ENCODE measurements around the gene CD44. TPM values are rescaled to one million over a fixed set of nuclear protein-coding genes. Genes with fewer than 3 reads are reported as not detected.
"Not testable (repeated sequence)": the region's sequence is repeated elsewhere in the genome, so short reads cannot be mapped to it uniquely, and the experiment has no call there.

The CD44 gene
- 100 to 1,000 TPM; 808 to 809 TPM for total RNA-seq
- 100 to 1,000 TPM; 390 to 554 TPM for polyA plus RNA-seq

DNA sequence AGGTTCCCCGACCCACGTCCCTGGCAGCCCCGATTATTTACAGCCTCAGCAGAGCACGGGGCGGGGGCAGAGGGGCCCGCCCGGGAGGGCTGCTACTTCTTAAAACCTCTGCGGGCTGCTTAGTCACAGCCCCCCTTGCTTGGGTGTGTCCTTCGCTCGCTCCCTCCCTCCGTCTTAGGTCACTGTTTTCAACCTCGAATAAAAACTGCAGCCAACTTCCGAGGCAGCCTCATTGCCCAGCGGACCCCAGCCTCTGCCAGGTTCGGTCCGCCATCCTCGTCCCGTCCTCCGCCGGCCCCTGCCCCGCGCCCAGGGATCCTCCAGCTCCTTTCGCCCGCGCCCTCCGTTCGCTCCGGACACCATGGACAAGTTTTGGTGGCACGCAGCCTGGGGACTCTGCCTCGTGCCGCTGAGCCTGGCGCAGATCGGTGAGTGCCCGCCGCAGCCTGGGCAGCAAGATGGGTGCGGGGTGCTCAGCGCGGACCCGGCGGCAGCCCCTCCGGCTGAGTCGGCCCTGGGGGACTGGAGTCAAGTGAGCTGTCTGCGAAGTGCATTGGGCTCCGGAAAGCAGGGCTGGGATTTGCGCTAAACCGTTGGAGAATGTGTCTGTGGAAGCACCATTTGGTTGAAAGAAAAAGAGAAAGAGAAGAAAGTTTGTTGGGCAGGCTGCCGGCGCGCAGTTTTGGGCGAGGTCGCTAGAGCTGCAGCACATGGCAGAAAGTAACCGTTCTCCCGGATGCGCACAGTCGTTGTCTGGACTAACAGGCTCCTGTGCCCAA, at the start of gene CD44:
CD44 (plus strand) TSS at position 229 of the 779 bp plus-strand sequence; CDS start at position 362, 133 bp downstream.
- Mint-ChIP-seq H3K36me3 (peaks cover 5 to 51% of the 10 kb centered on the region in 2 donors), H3K27me3 (no peaks in the 10 kb centered on the region), H3K4me1 (peaks cover 36 to 64% (median 44%) of the 10 kb centered on the region in 4 donors), H3K9me3 (no peaks in the 10 kb centered on the region), H3K27ac (peak within 1 kb of the TSS; percentile 93 to 99 (median 98)), H3K4me3 (peak within 1 kb of the TSS; percentile 95 to 99 (median 98))
- Histone ChIP-seq H3K4me1 (ENCODE audit: insufficient read depth, low read length) (peaks cover 42% of the 10 kb centered on the region), H3K36me3 (ENCODE audit: insufficient read depth, low read length) (peaks cover 6% of the 10 kb centered on the region), H3K27me3 (ENCODE audit: insufficient read depth, low read length) (no peaks in the 10 kb centered on the region), H3K27ac (ENCODE audit: low read depth, low read length) (peak within 1 kb of the TSS; percentile 98), H3K9me3 (ENCODE audit: control insufficient read depth in 1 of 2, low read length in 2 of 2) (no peaks in the 10 kb centered on the region), H3K4me3 (ENCODE audit: low read length in 2 of 2) (peak within 1 kb of the TSS; percentile 84 to 99)
- intact Hi-C loops (cut with micrococcal nuclease) = loop anchor here (1.0 to 2.0 kb wide), 5 partner anchors 16 to 126 kb away; no protein-coding TSS in a partner anchor
- POLR2A ChIA-PET (ENCODE audit: partially characterized antibody) = interaction anchor here (0.6 to 15.5 kb wide), 45 partner anchors 9 to 192 kb away, joined by 3 to 1106 read pairs (median 7); no protein-coding TSS in a partner anchor
- CTCF ChIA-PET (ENCODE audit: partially characterized antibody) = interaction anchor here (0.7 to 5.0 kb wide), 23 partner anchors 9 to 213 kb away, joined by 3 to 92 read pairs (median 4); no protein-coding TSS in a partner anchor
- peak; percentile 78 to 93 (median 83) for DNase-seq

DNA sequence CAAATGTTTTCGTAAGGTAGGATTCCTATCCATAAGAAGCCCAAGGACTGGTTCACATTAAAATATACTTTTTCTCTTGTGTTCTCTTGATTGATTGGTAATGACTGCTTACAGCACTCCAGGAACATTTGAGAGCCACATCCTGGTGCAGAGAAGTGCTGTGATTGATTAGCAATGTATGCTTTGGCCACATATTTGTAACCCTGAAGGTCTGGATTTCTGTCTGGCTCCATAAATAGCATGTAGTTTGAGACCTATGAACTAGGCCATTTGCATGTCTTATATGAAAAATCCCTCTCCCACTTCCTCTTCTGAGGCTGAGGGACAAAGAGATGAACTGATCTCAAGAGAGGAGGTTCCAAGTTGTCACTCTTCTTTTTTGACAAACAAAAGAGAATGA, 49.3 kb upstream of the CD44 start:
- peaks cover 36 to 64% (median 49%) of the 10 kb centered on the region in 4 donors for H3K4me1 Mint-ChIP-seq
- H3K4me3 Mint-ChIP-seq = no peak overlapping the region
- ChIA-PET POLR2A (ENCODE audit: partially characterized antibody) (no interaction called here), CTCF (ENCODE audit: partially characterized antibody) (no interaction called here)
- Histone ChIP-seq H3K27ac (ENCODE audit: low read depth, low read length) (no peak overlapping the region), H3K27me3 (ENCODE audit: insufficient read depth, low read length) (no peaks in the 10 kb centered on the region), H3K36me3 (ENCODE audit: insufficient read depth, low read length) (no peaks in the 10 kb centered on the region), H3K4me1 (ENCODE audit: insufficient read depth, low read length) (peaks cover 40% of the 10 kb centered on the region), H3K9me3 (ENCODE audit: control insufficient read depth in 1 of 2, low read length in 2 of 2) (no peaks in the 10 kb centered on the region), H3K4me3 (ENCODE audit: low read length in 2 of 2) (no peak overlapping the region)
- intact Hi-C loops (cut with micrococcal nuclease) = no loop called here
- no peaks in the 10 kb centered on the region for H3K9me3 Mint-ChIP-seq
- H3K36me3 Mint-ChIP-seq = no peaks in the 10 kb centered on the region
- peak overlapping the region in 1 of 7 donors; percentile 55 for H3K27ac Mint-ChIP-seq
- DNase-seq = no peak
- H3K27me3 Mint-ChIP-seq = no peaks in the 10 kb centered on the region

DNA sequence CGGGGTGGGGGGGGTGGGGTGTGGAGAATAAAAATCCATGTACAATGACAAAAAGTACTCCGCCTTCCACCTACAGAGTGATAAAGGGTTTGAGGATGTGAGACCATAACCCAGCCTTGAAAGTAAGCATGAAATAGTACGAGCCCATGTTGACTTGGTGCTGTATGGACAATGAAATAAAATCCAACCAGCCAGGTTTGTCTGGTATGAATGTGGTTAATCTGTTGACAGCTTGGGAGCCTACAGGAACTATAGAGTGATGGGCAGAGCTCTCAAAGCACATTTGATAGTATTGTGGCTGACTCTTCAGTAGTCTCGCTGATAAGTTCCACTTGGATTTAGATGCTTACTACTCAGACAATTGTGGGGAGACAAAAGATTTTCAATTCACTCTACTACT, 48.8 kb upstream of the CD44 start:
- Mint-ChIP-seq H3K27me3 (no peaks in the 10 kb centered on the region), H3K4me1 (peaks cover 33 to 61% (median 47%) of the 10 kb centered on the region in 4 donors), H3K27ac (peak overlapping the region in 1 of 7 donors; percentile 29), H3K4me3 (no peak overlapping the region), H3K9me3 (peaks cover 0 to under 1% (median 0%) of the 10 kb centered on the region in 8 donors), H3K36me3 (no peaks in the 10 kb centered on the region)
- POLR2A ChIA-PET (ENCODE audit: partially characterized antibody) = no interaction called here
- CTCF ChIA-PET (ENCODE audit: partially characterized antibody) = no interaction called here
- H3K4me1 ChIP-seq (ENCODE audit: insufficient read depth, low read length) = peaks cover 36% of the 10 kb centered on the region
- no peak overlapping the region for H3K27ac ChIP-seq (ENCODE audit: low read depth, low read length)
- no peaks in the 10 kb centered on the region for H3K9me3 ChIP-seq (ENCODE audit: control insufficient read depth in 1 of 2, low read length in 2 of 2)
- no peaks in the 10 kb centered on the region for H3K27me3 ChIP-seq (ENCODE audit: insufficient read depth, low read length)
- no peak overlapping the region for H3K4me3 ChIP-seq (ENCODE audit: low read length in 2 of 2)
- no peaks in the 10 kb centered on the region for H3K36me3 ChIP-seq (ENCODE audit: insufficient read depth, low read length)
- DNase-seq = no peak
- intact Hi-C loops (cut with micrococcal nuclease) = no loop called here

DNA sequence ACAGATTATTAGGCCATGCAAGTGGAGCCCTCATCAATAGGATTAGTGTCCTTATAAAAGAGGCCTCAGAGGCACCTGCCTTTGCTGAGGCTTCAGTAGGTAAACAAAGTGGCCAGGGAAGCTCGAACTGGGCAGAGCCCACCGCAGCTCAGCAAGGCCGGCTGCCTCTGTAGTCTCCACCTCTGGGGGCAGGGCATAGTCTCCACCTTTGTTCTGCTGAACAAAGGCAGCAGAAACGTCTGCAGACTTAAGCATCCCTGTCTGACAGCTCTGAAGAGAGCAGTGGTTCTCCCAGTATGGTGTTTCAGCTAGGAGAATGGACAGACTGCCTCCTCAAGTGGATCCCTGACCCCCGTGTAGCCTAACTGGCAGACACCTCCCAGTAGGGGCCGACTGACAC, 48.0 kb upstream of the CD44 start:
- H3K4me3 ChIP-seq (ENCODE audit: low read length in 2 of 2); H3K36me3 ChIP-seq (ENCODE audit: insufficient read depth, low read length); DNase-seq; H3K9me3 ChIP-seq (ENCODE audit: control insufficient read depth in 1 of 2, low read length in 2 of 2); H3K27ac ChIP-seq (ENCODE audit: low read depth, low read length); H3K27me3 ChIP-seq (ENCODE audit: insufficient read depth, low read length); H3K36me3 Mint-ChIP-seq; H3K9me3 Mint-ChIP-seq; H3K4me3 Mint-ChIP-seq; H3K27me3 Mint-ChIP-seq; intact Hi-C loops (cut with micrococcal nuclease): not testable (repeated sequence)
- ChIA-PET CTCF (ENCODE audit: partially characterized antibody) (interaction anchor here (2.0 kb wide), 1 partner anchor 214 kb away, joined by 5 read pairs; no protein-coding TSS in a partner anchor), POLR2A (ENCODE audit: partially characterized antibody) (interaction anchor here (1.0 to 1.1 kb wide), 2 partner anchors 34 to 108 kb away, joined by 3 read pairs; no protein-coding TSS in a partner anchor)
- peaks cover 27% of the 10 kb centered on the region for H3K4me1 ChIP-seq (ENCODE audit: insufficient read depth, low read length)
- H3K4me1 Mint-ChIP-seq = peaks cover 34 to 61% (median 49%) of the 10 kb centered on the region in 4 donors
- H3K27ac Mint-ChIP-seq = peak overlapping the region in 2 of 7 donors; percentile 24 to 32

DNA sequence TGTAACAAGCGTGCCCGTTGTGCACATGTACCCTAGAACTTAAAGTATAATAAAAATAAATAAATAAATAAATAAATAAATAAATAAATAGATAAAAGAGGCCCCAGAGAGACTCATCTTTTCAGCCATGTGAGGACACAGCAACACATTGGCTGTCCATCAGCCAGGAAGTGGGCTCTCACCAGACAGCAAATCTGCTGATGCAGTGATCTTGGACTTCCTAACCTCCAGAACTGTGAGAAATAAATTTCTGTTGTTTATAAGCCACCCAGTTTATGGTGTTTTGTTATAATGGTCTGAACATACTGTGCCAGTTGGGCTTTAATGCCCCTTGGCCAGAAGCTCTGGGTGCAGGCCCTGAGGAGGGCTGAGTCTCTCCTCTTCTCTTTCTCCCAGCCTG, 42.2 kb upstream of the CD44 start:
- Histone ChIP-seq H3K9me3 (ENCODE audit: control insufficient read depth in 1 of 2, low read length in 2 of 2) (no peaks in the 10 kb centered on the region), H3K4me1 (ENCODE audit: insufficient read depth, low read length) (no peaks in the 10 kb centered on the region), H3K36me3 (ENCODE audit: insufficient read depth, low read length) (no peaks in the 10 kb centered on the region), H3K4me3 (ENCODE audit: low read length in 2 of 2) (no peak overlapping the region), H3K27me3 (ENCODE audit: insufficient read depth, low read length) (no peaks in the 10 kb centered on the region), H3K27ac (ENCODE audit: low read depth, low read length) (no peak overlapping the region)
- Mint-ChIP-seq H3K4me1 (peaks cover 12 to 35% (median 21%) of the 10 kb centered on the region in 4 donors), H3K9me3 (peaks cover 0 to 8% (median 1%) of the 10 kb centered on the region in 8 donors), H3K27ac (peak overlapping the region in 1 of 7 donors; percentile 59), H3K36me3 (peaks cover 3 to 4% of the 10 kb centered on the region in 2 donors), H3K4me3 (no peak overlapping the region), H3K27me3 (no peaks in the 10 kb centered on the region)
- CTCF ChIA-PET (ENCODE audit: partially characterized antibody) = no interaction called here
- POLR2A ChIA-PET (ENCODE audit: partially characterized antibody) = no interaction called here
- intact Hi-C loops (cut with micrococcal nuclease) = no loop called here
- no peak for DNase-seq

DNA sequence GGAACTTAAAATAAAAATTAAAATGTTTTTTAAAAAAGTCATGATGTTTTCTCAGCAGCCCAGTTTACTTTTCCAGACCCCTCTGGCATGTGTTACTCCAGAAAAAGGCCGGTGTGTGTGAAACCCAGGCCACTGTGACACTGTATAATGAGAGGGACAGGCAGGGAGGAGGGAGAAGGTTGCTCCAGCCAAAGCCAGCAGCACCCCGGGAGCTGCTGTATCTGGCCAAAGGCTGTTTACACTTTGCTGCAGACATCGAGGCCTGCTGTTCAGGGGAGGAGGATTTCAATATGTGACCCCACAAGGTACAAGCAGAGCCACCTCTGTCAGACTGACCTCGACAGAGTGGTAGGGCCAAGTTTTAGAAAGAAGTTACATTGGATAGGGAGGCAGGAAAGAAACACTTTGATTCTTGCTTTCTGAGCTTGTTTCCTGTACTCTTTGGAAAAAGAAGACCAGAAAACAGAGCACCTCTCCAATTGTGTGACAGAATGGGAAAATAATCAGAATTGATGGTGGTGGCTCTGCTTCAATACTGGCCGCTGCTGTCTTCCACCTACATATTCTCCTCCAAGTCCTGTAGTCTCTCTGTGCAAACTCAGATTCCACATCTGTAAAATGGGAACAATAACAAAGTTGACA, 41.0 kb upstream of the CD44 start:
- Histone ChIP-seq H3K27ac (ENCODE audit: low read depth, low read length) (no peak overlapping the region), H3K9me3 (ENCODE audit: control insufficient read depth in 1 of 2, low read length in 2 of 2) (no peaks in the 10 kb centered on the region), H3K27me3 (ENCODE audit: insufficient read depth, low read length) (no peaks in the 10 kb centered on the region), H3K4me3 (ENCODE audit: low read length in 2 of 2) (no peak overlapping the region), H3K4me1 (ENCODE audit: insufficient read depth, low read length) (no peaks in the 10 kb centered on the region), H3K36me3 (ENCODE audit: insufficient read depth, low read length) (no peaks in the 10 kb centered on the region)
- H3K9me3 Mint-ChIP-seq = peaks cover 0 to 8% (median 1%) of the 10 kb centered on the region in 8 donors
- peak overlapping the region in 2 of 7 donors; percentile 1 to 4 for H3K27ac Mint-ChIP-seq
- H3K4me1 Mint-ChIP-seq = peaks cover 9 to 32% (median 23%) of the 10 kb centered on the region in 4 donors
- H3K27me3 Mint-ChIP-seq = no peaks in the 10 kb centered on the region
- CTCF ChIA-PET (ENCODE audit: partially characterized antibody) = no interaction called here
- peaks cover 3 to 4% of the 10 kb centered on the region in 2 donors for H3K36me3 Mint-ChIP-seq
- peak overlapping the region in 1 of 8 donors; percentile 10 for H3K4me3 Mint-ChIP-seq
- intact Hi-C loops (cut with micrococcal nuclease) = no loop called here
- POLR2A ChIA-PET (ENCODE audit: partially characterized antibody) = interaction anchor here (1.0 kb wide), 1 partner anchor 19 kb away, joined by 3 read pairs; no protein-coding TSS in a partner anchor
- no peak for DNase-seq

DNA sequence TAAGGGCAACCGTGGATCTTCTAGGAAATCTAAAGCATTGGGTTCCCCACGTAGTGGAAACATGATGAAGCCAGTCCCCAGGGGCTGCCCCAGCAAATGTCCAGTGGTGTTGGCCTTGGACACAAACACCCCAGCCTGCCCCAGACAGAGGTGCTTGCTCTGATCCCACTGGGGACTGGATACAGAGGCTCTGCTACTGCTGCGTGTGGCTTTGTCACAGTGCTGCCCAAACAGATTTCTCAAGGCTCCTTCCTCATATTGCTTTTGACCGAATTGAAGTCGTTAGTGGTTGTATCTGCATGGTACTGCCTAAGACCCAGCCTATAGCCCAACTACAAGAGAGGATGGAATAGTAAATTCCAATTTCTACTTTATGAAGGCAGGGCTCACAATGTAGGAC, 40.1 kb upstream of the CD44 start:
- no peak for DNase-seq
- no peaks in the 10 kb centered on the region for H3K4me1 ChIP-seq (ENCODE audit: insufficient read depth, low read length)
- H3K4me3 Mint-ChIP-seq = no peak overlapping the region
- H3K36me3 Mint-ChIP-seq = peaks cover 3 to 4% of the 10 kb centered on the region in 2 donors
- H3K9me3 Mint-ChIP-seq = peaks cover 0 to 8% (median 1%) of the 10 kb centered on the region in 8 donors
- H3K36me3 ChIP-seq (ENCODE audit: insufficient read depth, low read length) = no peaks in the 10 kb centered on the region
- intact Hi-C loops (cut with micrococcal nuclease) = no loop called here
- peaks cover 9 to 30% (median 20%) of the 10 kb centered on the region in 4 donors for H3K4me1 Mint-ChIP-seq
- no peaks in the 10 kb centered on the region for H3K9me3 ChIP-seq (ENCODE audit: control insufficient read depth in 1 of 2, low read length in 2 of 2)
- no peak overlapping the region for H3K27ac ChIP-seq (ENCODE audit: low read depth, low read length)
- CTCF ChIA-PET (ENCODE audit: partially characterized antibody) = no interaction called here
- H3K27ac Mint-ChIP-seq = no peak overlapping the region
- H3K27me3 ChIP-seq (ENCODE audit: insufficient read depth, low read length) = no peaks in the 10 kb centered on the region
- no peaks in the 10 kb centered on the region for H3K27me3 Mint-ChIP-seq
- H3K4me3 ChIP-seq (ENCODE audit: low read length in 2 of 2) = no peak overlapping the region
- POLR2A ChIA-PET (ENCODE audit: partially characterized antibody) = no interaction called here

Data from CD4-positive, alpha-beta memory T cell (primary cell).